GM21367 (cell line): ENCODE data around the gene HEBP2.

Source experiments
- ATAC-seq: cut with Tn5 transposase; IDR thresholded peaks from one replicate; pipeline ENCODE4 v1.9.1; 2021; ENCODE audit not compliant: unreplicated experiment

HEBP2 gene

GRCh38 chr6:138451043-138451442, 47.0 kb downstream of the HEBP2 start:
- ATAC-seq: no peak

DNA sequence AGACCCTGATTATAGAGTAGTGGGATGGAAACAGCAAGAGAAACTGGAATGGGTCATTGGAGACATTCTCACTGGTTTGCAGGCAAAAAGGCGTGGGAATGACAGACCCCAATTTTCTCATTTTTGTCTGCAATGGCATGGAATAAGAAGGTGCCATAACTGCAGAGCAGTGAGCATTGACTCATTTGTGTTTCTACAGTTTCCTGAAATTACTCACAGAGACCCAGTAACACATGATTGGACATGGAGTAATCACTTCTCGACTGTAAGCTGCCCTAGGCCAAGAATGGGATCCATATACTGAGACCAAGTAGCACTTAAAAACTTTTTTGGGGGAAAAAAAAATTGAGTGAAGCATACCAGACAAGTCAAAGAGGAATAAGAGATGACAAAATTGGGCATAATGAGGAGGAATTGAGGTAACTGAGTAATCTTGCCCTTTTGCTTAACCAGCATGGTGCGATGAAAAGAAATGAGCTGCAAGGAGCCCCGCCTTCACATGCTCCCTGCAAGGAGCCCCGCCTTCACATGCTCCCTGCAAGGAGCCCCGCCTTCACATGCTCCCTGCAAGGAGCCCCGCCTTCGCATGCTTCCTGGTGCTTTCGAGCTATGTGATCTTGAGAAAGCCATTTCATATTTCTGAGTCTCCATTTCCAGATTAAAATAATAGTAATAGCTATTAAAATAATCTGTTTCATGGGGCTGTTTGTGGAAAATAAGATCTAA, 51.1 kb downstream of the HEBP2 start:
- peak; percentile 40 for ATAC-seq

GRCh38 chr6:138455746-138456400, 51.9 kb downstream of the HEBP2 start:
- ATAC-seq: peak; percentile 91

- no peak for ATAC-seq
These were observed 52.4 kb downstream of the HEBP2 start for GRCh38 chr6:138456401-138456790.

DNA sequence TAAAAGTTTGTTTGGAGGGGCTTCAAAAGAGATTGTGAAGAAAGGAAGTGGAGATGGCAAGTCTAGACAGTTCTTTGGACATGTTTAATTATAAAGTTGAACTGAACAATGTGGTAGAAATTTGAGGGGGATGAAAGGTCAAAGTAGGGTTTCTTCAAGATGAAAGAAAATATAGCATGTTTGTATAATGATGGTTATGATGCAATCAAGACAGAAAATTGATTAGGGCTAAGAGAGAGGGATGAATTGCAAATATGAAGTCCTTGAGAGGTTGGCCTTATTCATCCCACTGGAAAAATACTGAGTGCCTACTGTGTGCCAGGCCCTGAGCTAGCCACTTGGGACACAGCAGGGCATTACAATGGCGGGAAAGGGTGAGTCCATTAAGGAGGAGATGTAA, 57.6 kb downstream of the HEBP2 start:
- ATAC-seq: no peak

- ATAC-seq: no peak
These were observed 60.1 kb downstream of the HEBP2 start for GRCh38 chr6:138464085-138464484.

GRCh38 chr6:138465007-138465645, 61.1 kb downstream of the HEBP2 start:
- ATAC-seq: no peak

DNA sequence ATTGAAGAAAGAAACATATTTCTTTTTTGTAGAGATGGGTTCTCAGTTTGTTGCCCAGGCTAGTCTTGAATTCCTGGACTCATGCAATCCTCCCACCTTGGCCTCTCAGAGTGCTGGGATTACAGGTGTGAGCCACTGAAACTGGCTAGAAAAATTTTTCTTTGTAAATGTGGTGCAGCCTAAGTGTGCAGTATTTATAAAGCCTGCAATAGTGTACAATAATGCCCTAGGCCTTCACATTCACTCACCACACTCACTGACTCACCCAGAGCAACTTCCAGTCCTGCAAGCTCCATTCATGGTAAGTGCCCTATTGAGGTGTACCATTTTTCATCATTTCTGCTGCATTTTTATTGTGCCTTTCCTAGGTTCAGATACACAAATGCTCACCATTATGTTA, 63.9 kb downstream of the HEBP2 start:
- ATAC-seq: no peak

- no peak for ATAC-seq
These were observed 64.4 kb downstream of the HEBP2 start for GRCh38 chr6:138468320-138469015.
